Endothelial cell (in vitro differentiated cells): ENCODE data around the gene CLK3. TPM values are rescaled to one million over a fixed set of nuclear protein-coding genes. Genes with fewer than 3 reads are reported as not detected.

ENCODE experiments used
- DNase-seq: peaks from one replicate; pipeline ENCODE4 v3.0.0; 2021; ENCODE audit warnings: low spot score
- H3K27ac Mint-ChIP-seq: one replicate; pipeline ENCODE4 v1.8.0; 2021; ENCODE audit warnings: mixed read lengths, inconsistent platforms; ENCODE audit not compliant: unreplicated experiment
- H3K27me3 Mint-ChIP-seq: one replicate; pipeline ENCODE4 v1.8.0; 2021; ENCODE audit warnings: mild to moderate bottlenecking, moderate library complexity, mixed read lengths, inconsistent platforms; ENCODE audit not compliant: unreplicated experiment
- H3K36me3 Mint-ChIP-seq: one replicate; pipeline ENCODE4 v1.8.0; 2021; ENCODE audit warnings: mild to moderate bottlenecking, low read depth, mixed read lengths, inconsistent platforms; ENCODE audit not compliant: unreplicated experiment
- H3K4me1 Mint-ChIP-seq: one replicate; pipeline ENCODE4 v1.8.0; 2021; ENCODE audit warnings: mild to moderate bottlenecking, mixed read lengths, inconsistent platforms; ENCODE audit not compliant: unreplicated experiment
- H3K4me3 Mint-ChIP-seq: one replicate; pipeline ENCODE4 v1.8.0; 2021; ENCODE audit warnings: mild to moderate bottlenecking, mixed read lengths, inconsistent platforms; ENCODE audit not compliant: unreplicated experiment
- H3K9me3 Mint-ChIP-seq: one replicate; pipeline ENCODE4 v1.8.0; 2021; ENCODE audit warnings: mixed read lengths, inconsistent platforms; ENCODE audit not compliant: unreplicated experiment
- total RNA-seq: library from RNA; stranded (reverse); fragmentation: NEBNext Ultra II Directional; extraction: Animal tissue kit (Norgen Biotek cat#: 25700); gene quantifications from one replicate; pipeline ENCODE4 v1.2.1, GENCODE V29; 2021; ENCODE audit not compliant: unreplicated experiment
- TF ChIP-seq, protein P1 (sequence below): fragments of 200-600 bp; sonication (generic); IDR thresholded peaks from one replicate; pipeline ENCODE4 v1.5.0; 2021; ENCODE audit warnings: antibody characterized with exemption; ENCODE audit not compliant: unreplicated experiment

Gene CLK3
- total RNA-seq, 1 donor from 2014 or later: 81.7 TPM

DNA sequence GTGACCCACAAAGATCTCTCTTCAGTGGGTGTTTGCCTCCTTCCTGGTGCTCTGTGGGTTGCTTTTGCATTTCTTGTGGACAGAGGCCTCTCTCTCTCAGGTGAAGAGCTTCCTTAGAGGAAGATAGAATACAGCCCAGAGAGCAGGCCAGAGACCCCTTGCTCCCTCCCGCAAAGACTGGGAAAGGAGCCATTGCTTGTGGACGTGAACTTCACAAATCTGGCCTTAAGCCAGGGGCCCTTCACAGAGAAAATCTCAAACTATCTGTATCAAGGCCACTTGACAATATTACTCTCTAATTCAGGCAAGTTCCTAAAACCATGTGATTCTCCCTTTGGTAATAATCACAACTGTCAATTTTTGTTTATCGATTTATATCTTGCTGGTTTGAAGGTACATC, 30.4 kb upstream of the CLK3 start:
- H3K36me3 Mint-ChIP-seq: peaks cover 26% of the 10 kb centered on the region
- H3K27me3 Mint-ChIP-seq: peaks cover 1% of the 10 kb centered on the region
- H3K27ac Mint-ChIP-seq: no peak overlapping the region
- DNase-seq: no peak
- no peaks in the 10 kb centered on the region for H3K9me3 Mint-ChIP-seq
- no peak overlapping the region for H3K4me3 Mint-ChIP-seq
- H3K4me1 Mint-ChIP-seq: peaks cover 74% of the 10 kb centered on the region
- TF ChIP-seq, protein P1, sequence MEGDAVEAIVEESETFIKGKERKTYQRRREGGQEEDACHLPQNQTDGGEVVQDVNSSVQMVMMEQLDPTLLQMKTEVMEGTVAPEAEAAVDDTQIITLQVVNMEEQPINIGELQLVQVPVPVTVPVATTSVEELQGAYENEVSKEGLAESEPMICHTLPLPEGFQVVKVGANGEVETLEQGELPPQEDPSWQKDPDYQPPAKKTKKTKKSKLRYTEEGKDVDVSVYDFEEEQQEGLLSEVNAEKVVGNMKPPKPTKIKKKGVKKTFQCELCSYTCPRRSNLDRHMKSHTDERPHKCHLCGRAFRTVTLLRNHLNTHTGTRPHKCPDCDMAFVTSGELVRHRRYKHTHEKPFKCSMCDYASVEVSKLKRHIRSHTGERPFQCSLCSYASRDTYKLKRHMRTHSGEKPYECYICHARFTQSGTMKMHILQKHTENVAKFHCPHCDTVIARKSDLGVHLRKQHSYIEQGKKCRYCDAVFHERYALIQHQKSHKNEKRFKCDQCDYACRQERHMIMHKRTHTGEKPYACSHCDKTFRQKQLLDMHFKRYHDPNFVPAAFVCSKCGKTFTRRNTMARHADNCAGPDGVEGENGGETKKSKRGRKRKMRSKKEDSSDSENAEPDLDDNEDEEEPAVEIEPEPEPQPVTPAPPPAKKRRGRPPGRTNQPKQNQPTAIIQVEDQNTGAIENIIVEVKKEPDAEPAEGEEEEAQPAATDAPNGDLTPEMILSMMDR: no peak

DNA sequence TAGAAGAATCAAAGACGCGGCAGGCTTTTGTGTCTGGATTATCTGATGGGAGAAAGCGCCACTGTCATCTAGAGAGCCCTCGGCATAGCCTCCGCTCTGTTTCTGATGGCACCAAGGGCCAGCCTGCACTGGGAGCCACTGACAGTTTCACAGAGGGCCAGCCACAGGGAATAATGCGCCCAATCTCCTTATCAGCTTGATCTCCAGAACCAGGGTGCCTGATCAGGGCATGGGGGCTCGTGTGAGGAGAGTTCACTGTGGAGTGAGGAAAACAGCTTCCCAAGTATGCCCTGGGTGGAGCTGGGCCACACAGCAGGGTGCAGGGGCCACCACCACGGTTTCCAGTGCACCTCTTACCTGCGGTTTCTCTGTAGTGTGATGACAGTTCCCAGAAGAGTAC, 29.8 kb upstream of the CLK3 start:
- peaks cover 1% of the 10 kb centered on the region for H3K27me3 Mint-ChIP-seq
- DNase-seq: no peak
- no peak overlapping the region for H3K4me3 Mint-ChIP-seq
- H3K4me1 Mint-ChIP-seq: peaks cover 74% of the 10 kb centered on the region
- H3K36me3 Mint-ChIP-seq: peaks cover 29% of the 10 kb centered on the region
- TF ChIP-seq, protein P1: no peak
- H3K27ac Mint-ChIP-seq: no peak overlapping the region
- H3K9me3 Mint-ChIP-seq: no peaks in the 10 kb centered on the region

DNA sequence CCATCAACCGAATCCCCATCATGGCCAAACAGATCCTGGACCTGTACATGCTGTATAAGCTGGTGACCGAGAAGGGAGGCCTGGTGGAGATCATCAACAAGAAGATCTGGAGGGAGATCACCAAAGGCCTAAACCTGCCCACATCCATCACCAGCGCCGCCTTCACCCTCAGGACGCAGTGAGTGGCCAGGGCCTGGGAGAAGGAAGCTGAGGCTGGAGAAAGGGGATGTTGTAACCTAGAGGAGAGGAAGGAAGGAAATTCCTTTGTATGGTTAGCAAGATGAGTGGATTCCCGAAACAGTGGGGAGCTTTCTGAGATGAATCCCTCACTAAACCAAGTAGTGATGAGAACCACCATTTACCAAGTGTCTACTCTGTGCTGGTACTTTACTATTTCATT, 25.8 kb upstream of the CLK3 start:
- no peak for DNase-seq
- H3K27me3 Mint-ChIP-seq: peaks cover 1% of the 10 kb centered on the region
- H3K36me3 Mint-ChIP-seq: peaks cover 31% of the 10 kb centered on the region
- H3K4me1 Mint-ChIP-seq: peaks cover 75% of the 10 kb centered on the region
- H3K27ac Mint-ChIP-seq: peak overlapping the region; percentile 87
- peak overlapping the region; percentile 81 for H3K4me3 Mint-ChIP-seq
- TF ChIP-seq, protein P1: no peak
- no peaks in the 10 kb centered on the region for H3K9me3 Mint-ChIP-seq

DNA sequence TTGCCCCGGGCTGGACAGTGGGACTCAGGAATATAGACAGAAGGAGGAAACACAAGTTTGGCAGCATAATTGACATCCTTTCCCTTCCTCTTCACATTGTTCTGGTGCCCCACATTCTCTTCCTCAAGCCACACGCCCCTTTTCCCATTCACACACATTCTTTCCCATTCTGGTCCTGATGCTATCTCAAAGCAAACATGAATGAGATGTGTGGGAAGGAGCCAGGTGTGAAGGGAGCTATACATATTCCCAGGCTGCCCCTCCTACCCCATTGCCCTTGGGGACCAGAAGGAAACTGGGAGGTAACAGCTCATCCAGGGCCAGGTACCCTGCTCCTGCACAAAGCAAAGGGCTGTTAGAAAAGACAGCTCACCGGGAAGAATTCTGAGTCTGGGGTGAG, 23.4 kb upstream of the CLK3 start:
- Mint-ChIP-seq H3K36me3 (peaks cover 28% of the 10 kb centered on the region), H3K4me1 (peaks cover 55% of the 10 kb centered on the region), H3K9me3 (no peaks in the 10 kb centered on the region), H3K27ac (peak overlapping the region; percentile 57), H3K4me3 (no peak overlapping the region), H3K27me3 (peaks cover 3% of the 10 kb centered on the region)
- TF ChIP-seq, protein P1: no peak
- DNase-seq: no peak

DNA sequence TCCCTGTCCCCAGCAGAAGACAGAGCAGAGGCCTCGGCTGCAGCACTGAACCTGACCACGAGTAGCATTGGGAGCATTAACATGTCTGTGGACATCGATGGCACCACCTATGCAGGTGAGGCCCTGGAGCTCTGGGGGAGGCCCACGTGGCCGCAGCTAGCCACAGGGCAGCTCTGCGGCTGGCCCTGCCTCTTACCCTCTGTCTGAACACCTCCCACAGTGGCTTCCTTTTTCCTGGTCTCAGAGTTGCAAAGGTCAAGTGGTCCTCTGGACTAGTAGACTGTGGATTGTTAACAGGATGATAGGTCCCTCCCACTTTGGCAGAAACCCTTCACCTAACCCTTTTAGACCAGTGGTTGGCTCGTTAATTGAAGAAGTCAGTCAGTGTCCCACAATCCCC, 22.5 kb upstream of the CLK3 start:
- H3K9me3 Mint-ChIP-seq: no peaks in the 10 kb centered on the region
- H3K27ac Mint-ChIP-seq: no peak overlapping the region
- peak overlapping the region; percentile 81 for H3K4me3 Mint-ChIP-seq
- peaks cover 4% of the 10 kb centered on the region for H3K27me3 Mint-ChIP-seq
- peaks cover 28% of the 10 kb centered on the region for H3K36me3 Mint-ChIP-seq
- TF ChIP-seq, protein P1: no peak
- no peak for DNase-seq
- peaks cover 54% of the 10 kb centered on the region for H3K4me1 Mint-ChIP-seq
